Natural killer cell (primary cell): Measurements from ENCODE around the gene INPP5D. TPM values are rescaled to one million over a fixed set of nuclear protein-coding genes. Genes with fewer than 3 reads are reported as not detected.

Source experiments
- ATAC-seq, 3 donors: fragments of 150-1000 bp in 2 of 3; fragments of 200-7000 bp in 1 of 3; cut with Tn5 transposase; 1 replicate in 1 of 3; 2 replicates in 2 of 3; pipeline ENCODE4 v1.10.0; 2021; ENCODE audit warnings: mild to moderate bottlenecking in 2 of 3, moderate library complexity in 2 of 3
- DNase-seq, 2 donors: peaks; one replicate each; pipeline versions ENCODE4 v3.0.0 to v3.0.0-alpha.2; 2013 to 2021; ENCODE audit warnings: mixed read lengths in 1 of 2
- H3K27ac ChIP-seq: one replicate; pipeline ENCODE4 v1.5.1; 2013; ENCODE audit warnings: mild to moderate bottlenecking, low read length
- H3K27me3 ChIP-seq: one replicate; pipeline ENCODE4 v1.6.1; 2013; ENCODE audit warnings: low read length; ENCODE audit not compliant: control insufficient read depth, insufficient read depth
- H3K36me3 ChIP-seq: one replicate; pipeline ENCODE4 v1.6.1; 2013; ENCODE audit warnings: low read length; ENCODE audit not compliant: control insufficient read depth, insufficient read depth
- H3K4me1 ChIP-seq: one replicate; pipeline ENCODE4 v1.6.1; 2013; ENCODE audit warnings: low read length; ENCODE audit not compliant: control insufficient read depth, insufficient read depth
- H3K4me3 ChIP-seq: one replicate; pipeline ENCODE4 v1.5.1; 2013; ENCODE audit warnings: low read length
- H3K9me3 ChIP-seq: one replicate; pipeline ENCODE4 v1.6.1; 2013; ENCODE audit warnings: low read length; ENCODE audit not compliant: control insufficient read depth, insufficient read depth
- H3K27ac Mint-ChIP-seq, 2 donors: one replicate each; pipeline ENCODE4 v1.8.0; 2022; ENCODE audit warnings: mild to moderate bottlenecking in 2 of 2, mixed read lengths in 2 of 2, moderate library complexity in 1 of 2
- H3K27me3 Mint-ChIP-seq, 2 donors: one replicate each; pipeline ENCODE4 v1.8.0; 2022; ENCODE audit warnings: low read depth in 2 of 2, mixed read lengths in 2 of 2
- H3K36me3 Mint-ChIP-seq: one replicate; pipeline ENCODE4 v1.8.0; 2022; ENCODE audit warnings: mixed read lengths
- H3K4me1 Mint-ChIP-seq, 2 donors: one replicate each; pipeline ENCODE4 v1.8.0; 2022; ENCODE audit warnings: mixed read lengths in 2 of 2
- H3K4me3 Mint-ChIP-seq: one replicate; pipeline ENCODE4 v1.8.0; 2022; ENCODE audit warnings: mild to moderate bottlenecking, moderate library complexity, mixed read lengths
- H3K9me3 Mint-ChIP-seq, 2 donors: one replicate each; pipeline ENCODE4 v1.8.0; 2022; ENCODE audit warnings: mixed read lengths in 2 of 2
- CTCF ChIP-seq: fragments of 200-600 bp; IDR thresholded peaks from one replicate; pipeline ENCODE4 v1.8.0; 2022; ENCODE audit warnings: antibody characterized with exemption
- WGBS: methylation state at CpG from one replicate; pipeline ENCODE4 v1.1.7; 2013; ENCODE audit warnings: missing lambda C conversion rate; ENCODE audit not compliant: insufficient coverage; 5-methylcytosine and 5-hydroxymethylcytosine counted together
- intact Hi-C: fragments of 100-400 bp; cut with micrococcal nuclease; formaldehyde crosslinking; loops from one replicate; pipeline ENCODE4 v1.14.2; 2022
- total RNA-seq, 4 donors: library from RNA; stranded (reverse); fragments of 120-200 nt in 1 of 4; gene quantifications; one replicate each; pipeline versions ENCODE4 v1.2.3 to v1.2.4, GENCODE V29; 2013 to 2022

INPP5D gene
- total RNA-seq, 3 donors from 2014 or later (not counting 1 experiment from before 2014, with no cell fraction given), result 385 to 498 (median 497) TPM

GRCh38 chr2:233114421-233114861, 54.3 kb downstream of the INPP5D start:
- H3K4me1 Mint-ChIP-seq, result peaks cover 79 to 81% of the 10 kb centered on the region in 2 donors
- H3K27me3 Mint-ChIP-seq, result no peaks in the 10 kb centered on the region
- Histone ChIP-seq H3K27ac (peak overlapping the region; percentile 68), H3K9me3 (no peaks in the 10 kb centered on the region), H3K36me3 (peaks cover 30% of the 10 kb centered on the region), H3K4me3 (no peak overlapping the region), H3K4me1 (peaks cover 81% of the 10 kb centered on the region), H3K27me3 (no peaks in the 10 kb centered on the region)
- peaks cover 12% of the 10 kb centered on the region for H3K36me3 Mint-ChIP-seq
- H3K27ac Mint-ChIP-seq, result peak overlapping the region; percentile 89
- ATAC-seq, result peak; percentile 51 to 80 (median 64)
- intact Hi-C loops, result loop anchor here (5.0 kb wide), 1 partner anchor 37 kb away; no protein-coding TSS in a partner anchor
- no peak for TF ChIP-seq CTCF
- DNase-seq, result peak; percentile 37 to 64
- 41% methylated on average over 8 of the region's 11 CpGs for WGBS
- H3K9me3 Mint-ChIP-seq, result no peaks in the 10 kb centered on the region
- H3K4me3 Mint-ChIP-seq, result peak overlapping the region; percentile 72

DNA sequence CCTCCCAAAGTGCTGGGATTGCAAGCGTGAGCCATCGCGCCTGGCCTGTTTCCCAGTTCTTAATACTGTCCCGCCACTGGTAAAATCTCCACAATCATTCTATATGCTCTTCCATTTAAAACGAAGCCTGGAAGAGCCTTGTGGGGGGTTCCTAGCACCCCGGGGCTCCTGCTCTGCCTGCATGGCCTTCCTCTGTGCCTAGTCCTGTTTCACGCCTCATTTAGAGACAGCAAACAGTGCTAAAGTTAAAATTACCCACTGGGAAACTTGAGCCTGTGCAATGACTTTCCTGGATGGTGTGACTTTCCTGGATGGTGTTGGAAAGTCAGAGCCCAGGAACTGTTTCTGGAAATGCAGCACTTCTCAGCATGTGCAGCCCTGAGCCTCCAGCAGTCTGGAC, 55.0 kb downstream of the INPP5D start:
- H3K4me3 Mint-ChIP-seq, result peak overlapping the region; percentile 72
- Histone ChIP-seq H3K36me3 (peaks cover 32% of the 10 kb centered on the region), H3K4me1 (peaks cover 83% of the 10 kb centered on the region), H3K4me3 (no peak overlapping the region), H3K27me3 (no peaks in the 10 kb centered on the region), H3K9me3 (no peaks in the 10 kb centered on the region), H3K27ac (peak overlapping the region; percentile 38)
- DNase-seq, result no peak
- intact Hi-C loops, result no loop called here
- no peak for ATAC-seq
- H3K4me1 Mint-ChIP-seq, result peaks cover 80 to 86% of the 10 kb centered on the region in 2 donors
- 74% methylated on average over 7 of the region's 7 CpGs for WGBS
- no peak for TF ChIP-seq CTCF
- no peaks in the 10 kb centered on the region for H3K9me3 Mint-ChIP-seq
- H3K27ac Mint-ChIP-seq, result peak overlapping the region; percentile 89
- no peaks in the 10 kb centered on the region for H3K27me3 Mint-ChIP-seq
- H3K36me3 Mint-ChIP-seq, result peaks cover 13% of the 10 kb centered on the region

DNA sequence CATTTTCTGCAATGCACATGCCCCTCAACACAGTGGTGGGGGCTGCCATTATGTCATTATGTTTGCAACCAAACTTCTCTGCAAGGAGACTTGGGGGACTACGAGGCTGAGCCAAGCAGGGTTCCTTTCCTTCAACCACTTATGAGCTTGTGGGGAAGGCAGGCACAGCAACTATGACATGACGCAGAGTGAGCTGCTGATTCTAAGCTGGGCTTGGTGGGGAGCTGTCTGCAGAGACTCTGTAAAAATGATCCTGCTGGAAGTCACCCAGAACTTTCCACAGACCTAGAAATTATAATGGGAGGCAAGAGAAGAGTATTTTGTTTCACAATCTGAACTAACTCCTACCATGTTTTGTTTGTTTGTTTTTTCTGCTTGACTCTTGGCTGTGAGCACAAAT, 55.6 kb downstream of the INPP5D start:
- no peak overlapping the region for H3K27ac ChIP-seq
- H3K36me3 Mint-ChIP-seq, result peaks cover 13% of the 10 kb centered on the region
- peaks cover 87% of the 10 kb centered on the region for H3K4me1 ChIP-seq
- intact Hi-C loops, result no loop called here
- peak overlapping the region; percentile 89 for H3K27ac Mint-ChIP-seq
- no peaks in the 10 kb centered on the region for H3K27me3 Mint-ChIP-seq
- no peaks in the 10 kb centered on the region for H3K27me3 ChIP-seq
- no peaks in the 10 kb centered on the region for H3K9me3 ChIP-seq
- TF ChIP-seq CTCF, result no peak
- H3K4me3 ChIP-seq, result no peak overlapping the region
- H3K9me3 Mint-ChIP-seq, result no peaks in the 10 kb centered on the region
- WGBS, result 67% methylated on average over 2 of the region's 2 CpGs
- DNase-seq, result no peak
- H3K4me3 Mint-ChIP-seq, result peak overlapping the region; percentile 72
- H3K36me3 ChIP-seq, result peaks cover 32% of the 10 kb centered on the region
- peaks cover 80 to 86% of the 10 kb centered on the region in 2 donors for H3K4me1 Mint-ChIP-seq
- peak in 1 of 3 donors; percentile 19 for ATAC-seq

GRCh38 chr2:233116946-233117345, 56.8 kb downstream of the INPP5D start:
- Mint-ChIP-seq H3K4me1 (peaks cover 76 to 80% of the 10 kb centered on the region in 2 donors), H3K27me3 (no peaks in the 10 kb centered on the region), H3K9me3 (no peaks in the 10 kb centered on the region), H3K4me3 (no peak overlapping the region), H3K36me3 (peaks cover 13% of the 10 kb centered on the region), H3K27ac (peak overlapping the region; percentile 89)
- TF ChIP-seq CTCF, result no peak
- ATAC-seq, result no peak
- intact Hi-C loops, result no loop called here
- Histone ChIP-seq H3K4me3 (no peak overlapping the region), H3K36me3 (peaks cover 32% of the 10 kb centered on the region), H3K27ac (no peak overlapping the region), H3K9me3 (no peaks in the 10 kb centered on the region), H3K27me3 (no peaks in the 10 kb centered on the region), H3K4me1 (peaks cover 86% of the 10 kb centered on the region)
- no peak for DNase-seq
- 85% methylated on average over 18 of the region's 18 CpGs for WGBS
